ENCODE data around the gene KRT82. TPM values are rescaled to one million over a fixed set of nuclear protein-coding genes. Genes with fewer than 3 reads are reported as not detected.

The KRT82 gene
- total and polyA plus RNA-seq, 2 of the 8 experiments (the other 6 are each of a cell fraction or from before 2014, with no cell fraction given), result not detected

- H2BK20ac ChIP-seq (ENCODE audit: low read length), result no peak overlapping the region
- H3K36me3 ChIP-seq (ENCODE audit: control insufficient read depth in 2 of 4, insufficient read depth in 4 of 4, low read length in 3 of 4), result no peaks in the 10 kb centered on the region
- WGBS, 2 experiments (ENCODE audit: extremely low coverage in 1 of 2, insufficient coverage in 1 of 2, insufficient read length in 1 of 2, insufficient replicate concordance in 2 of 2, low coverage in 1 of 2, low lambda C conversion rate in 2 of 2, missing lambda C conversion rate in 1 of 2), result 80% methylated on average over 1 of the region's 1 CpG; no CpG with 5 or more reads in 1 of the 2 experiments
- H3K79me1 ChIP-seq (ENCODE audit: low read depth, low read length), result no peaks in the 10 kb centered on the region
- DNase-seq (ENCODE audit: low read depth in 1 of 2, low spot score in 2 of 2) (no peak), FAIRE-seq (no peak)
- no peak overlapping the region for H2AK5ac ChIP-seq (ENCODE audit: low read depth, low read length)
- no peak overlapping the region for H3K9ac ChIP-seq (replicated peaks in 1 of 4; ENCODE audit: extremely low read depth in 1 of 4, low read depth in 3 of 4, low read length in 3 of 4)
- no peaks in the 10 kb centered on the region for H3K9me3 ChIP-seq (ENCODE audit: insufficient read depth in 2 of 2, low read depth in 1 of 2, low read length in 1 of 2)
- no peak overlapping the region for H3K4me2 ChIP-seq (ENCODE audit: insufficient read depth in 1 of 2, low read depth in 2 of 2, low read length in 2 of 2)
- no peaks in the 10 kb centered on the region; the same call in 1 of the 2 replicates for H3K23me2 ChIP-seq (ENCODE audit: low read depth, low read length)
- H4K8ac ChIP-seq (ENCODE audit: extremely low read depth, insufficient read depth, low read length), result no peak overlapping the region
- no peak overlapping the region for H3K23ac ChIP-seq (ENCODE audit: insufficient read length)
- no peak overlapping the region for H3K56ac ChIP-seq (replicated peaks; ENCODE audit: insufficient read length, low read depth, low read length)
- H2BK120ac ChIP-seq (replicated peaks; ENCODE audit: low read depth, low read length), result no peak overlapping the region
- H3K79me2 ChIP-seq (ENCODE audit: control insufficient read depth in 1 of 2, insufficient read depth in 2 of 2, low read length in 2 of 2), result no peaks in the 10 kb centered on the region
- TF ChIP-seq TCF12 (IDR thresholded peaks at IDR 0.05; ENCODE audit: low read depth, low read length), result no peak
- TF ChIP-seq EZH2 (IDR thresholded peaks at IDR 0.05; ENCODE audit: low read depth, low read length, severe bottlenecking), result no peak
- TF ChIP-seq TAF7 (optimal IDR thresholded peaks at IDR 0.05; ENCODE audit: borderline replicate concordance, low read depth, low read length), result no peak
- no peak for TF ChIP-seq TEAD4 (IDR thresholded peaks at IDR 0.05; ENCODE audit: low read depth, low read length)
- TF ChIP-seq PHF8 (conservative IDR thresholded peaks at IDR 0.05; ENCODE audit: low read depth, low read length), result no peak
- TF ChIP-seq KDM4A (IDR thresholded peaks at IDR 0.05; ENCODE audit: low read depth, low read length, severe bottlenecking), result no peak
- no peak for TF ChIP-seq SP2 (IDR thresholded peaks at IDR 0.05; ENCODE audit: low read length)
- TF ChIP-seq POU5F1 (IDR thresholded peaks at IDR 0.05; ENCODE audit: low read depth, low read length), result no peak
- TF ChIP-seq POLR2AphosphoS5 (IDR thresholded peaks at IDR 0.05; ENCODE audit: low read depth, low read length), result no peak
- no peak for TF ChIP-seq RXRA (IDR thresholded peaks at IDR 0.05; ENCODE audit: insufficient read depth, low read depth, low read length)
- TF ChIP-seq RFX5 (IDR thresholded peaks at IDR 0.05; ENCODE audit: borderline replicate concordance, low read depth, low read length), result no peak
- TF ChIP-seq SIRT6 (IDR thresholded peaks at IDR 0.05; ENCODE audit: low read length), result no peak
- no peak for TF ChIP-seq ATF3 (IDR thresholded peaks at IDR 0.05; ENCODE audit: insufficient read depth, low read depth, low read length)
- no peaks in the 10 kb centered on the region for H4K20me1 ChIP-seq (replicated peaks in 1 of 2; ENCODE audit: control insufficient read depth in 1 of 2, insufficient read depth in 2 of 2, low read length in 2 of 2)
- no peak overlapping the region for H3K14ac ChIP-seq (ENCODE audit: insufficient read length)
- no peak overlapping the region for H4K91ac ChIP-seq (replicated peaks; ENCODE audit: insufficient read length, low read length)
- no peaks in the 10 kb centered on the region; a peak in 2 of 7 replicates for H3K4me1 ChIP-seq (replicated peaks in 1 of 4; ENCODE audit: control insufficient read depth in 3 of 4, insufficient read depth in 4 of 4, low read length in 3 of 4)
- POLR2A ChIA-PET (ENCODE audit: partially characterized antibody), result no interaction called here
- H2BK15ac ChIP-seq (ENCODE audit: low read length), result no peak overlapping the region
- no peaks in the 10 kb centered on the region for H3K27me3 ChIP-seq (replicated peaks in 1 of 4; ENCODE audit: control insufficient read depth in 3 of 4, extremely low read depth in 1 of 4, insufficient read depth in 3 of 4, low read length in 3 of 4)
- no peak overlapping the region for H2AFZ ChIP-seq (ENCODE audit: low read length)
- H3K4me3 ChIP-seq (ENCODE audit: extremely low read depth in 1 of 4, insufficient read depth in 2 of 4, low read depth in 3 of 4, low read length in 4 of 4), result no peak overlapping the region
- no peak overlapping the region for H3K27ac ChIP-seq (ENCODE audit: low read depth, low read length)
- H3K4ac ChIP-seq (replicated peaks; ENCODE audit: insufficient read length, low read depth, low read length), result no peak overlapping the region
- CTCF ChIA-PET (ENCODE audit: partially characterized antibody), result interaction anchor here (0.9 to 1.8 kb wide), 2 partner anchors 56 to 88 kb away, joined by 4 read pairs; no protein-coding TSS in a partner anchor
- no peak overlapping the region for H2BK5ac ChIP-seq (ENCODE audit: low read depth, low read length)
- no peak overlapping the region for H3K18ac ChIP-seq (ENCODE audit: extremely low read depth, low read length)
- H4K5ac ChIP-seq (ENCODE audit: insufficient read length, low read depth, low read length), result no peak overlapping the region
- no peak overlapping the region for H2BK12ac ChIP-seq (ENCODE audit: low read depth, low read length)
These were observed 13.5 kb upstream of the KRT82 start for GRCh38 chr12:52419656-52420055.
